LNCAP (cell line): Measurements from ENCODE around the gene OR2B2.

Experiments used
- TF ChIP-seq, protein P1 (sequence below): fragments of 450-650 bp; IDR thresholded peaks from 2 replicates; pipeline ENCODE4 v1.5.1; 2017; ENCODE audit warnings: mild to moderate bottlenecking

Gene OR2B2

GRCh38 chr6:27866357-27867050, 45.7 kb downstream of the OR2B2 start:
- TF ChIP-seq, protein P1, sequence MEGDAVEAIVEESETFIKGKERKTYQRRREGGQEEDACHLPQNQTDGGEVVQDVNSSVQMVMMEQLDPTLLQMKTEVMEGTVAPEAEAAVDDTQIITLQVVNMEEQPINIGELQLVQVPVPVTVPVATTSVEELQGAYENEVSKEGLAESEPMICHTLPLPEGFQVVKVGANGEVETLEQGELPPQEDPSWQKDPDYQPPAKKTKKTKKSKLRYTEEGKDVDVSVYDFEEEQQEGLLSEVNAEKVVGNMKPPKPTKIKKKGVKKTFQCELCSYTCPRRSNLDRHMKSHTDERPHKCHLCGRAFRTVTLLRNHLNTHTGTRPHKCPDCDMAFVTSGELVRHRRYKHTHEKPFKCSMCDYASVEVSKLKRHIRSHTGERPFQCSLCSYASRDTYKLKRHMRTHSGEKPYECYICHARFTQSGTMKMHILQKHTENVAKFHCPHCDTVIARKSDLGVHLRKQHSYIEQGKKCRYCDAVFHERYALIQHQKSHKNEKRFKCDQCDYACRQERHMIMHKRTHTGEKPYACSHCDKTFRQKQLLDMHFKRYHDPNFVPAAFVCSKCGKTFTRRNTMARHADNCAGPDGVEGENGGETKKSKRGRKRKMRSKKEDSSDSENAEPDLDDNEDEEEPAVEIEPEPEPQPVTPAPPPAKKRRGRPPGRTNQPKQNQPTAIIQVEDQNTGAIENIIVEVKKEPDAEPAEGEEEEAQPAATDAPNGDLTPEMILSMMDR: no peak

GRCh38 chr6:27865850-27866356, 46.3 kb downstream of the OR2B2 start:
- TF ChIP-seq, protein P1: no peak

DNA sequence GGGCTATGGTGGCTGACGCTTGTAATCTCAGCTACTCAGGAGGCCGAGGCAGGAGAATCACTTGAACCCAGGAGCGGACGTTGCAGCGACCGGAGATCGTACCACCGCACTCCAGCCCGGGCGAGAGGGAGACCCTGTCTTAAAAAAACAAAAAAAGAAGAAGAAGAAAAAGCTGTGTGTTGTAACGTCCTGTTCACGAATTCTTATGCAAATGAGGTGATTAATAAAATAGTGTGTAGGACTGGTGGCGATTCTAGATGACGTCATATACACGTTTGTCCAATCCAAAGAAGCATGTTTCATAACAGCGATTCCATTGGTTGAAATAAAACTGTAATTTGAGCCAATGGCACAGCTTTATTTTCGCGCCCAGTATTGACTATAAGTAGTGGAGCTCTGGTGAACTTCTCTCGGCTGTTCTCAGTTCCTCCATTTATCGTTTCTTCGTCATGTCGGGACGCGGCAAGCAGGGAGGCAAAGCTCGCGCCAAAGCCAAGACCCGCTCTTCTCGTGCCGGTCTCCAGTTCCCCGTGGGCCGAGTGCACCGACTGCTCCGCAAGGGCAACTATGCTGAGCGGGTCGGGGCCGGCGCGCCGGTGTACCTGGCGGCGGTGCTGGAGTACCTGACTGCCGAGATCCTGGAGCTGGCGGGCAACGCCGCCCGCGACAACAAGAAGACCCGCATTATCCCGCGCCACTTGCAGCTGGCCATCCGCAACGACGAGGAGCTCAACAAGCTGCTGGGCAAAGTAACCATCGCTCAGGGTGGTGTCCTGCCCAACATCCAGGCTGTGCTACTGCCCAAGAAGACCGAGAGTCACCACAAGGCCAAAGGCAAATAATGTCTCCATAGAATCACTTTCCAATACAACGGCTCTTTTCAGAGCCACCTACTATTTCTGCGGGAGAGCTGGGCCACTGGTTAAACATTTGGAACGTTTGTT, 47.0 kb downstream of the OR2B2 start:
- TF ChIP-seq, protein P1: no peak

- TF ChIP-seq, protein P1: no peak
Measured at GRCh38 chr6:27863962-27864905, 48.0 kb downstream of the OR2B2 start.

DNA sequence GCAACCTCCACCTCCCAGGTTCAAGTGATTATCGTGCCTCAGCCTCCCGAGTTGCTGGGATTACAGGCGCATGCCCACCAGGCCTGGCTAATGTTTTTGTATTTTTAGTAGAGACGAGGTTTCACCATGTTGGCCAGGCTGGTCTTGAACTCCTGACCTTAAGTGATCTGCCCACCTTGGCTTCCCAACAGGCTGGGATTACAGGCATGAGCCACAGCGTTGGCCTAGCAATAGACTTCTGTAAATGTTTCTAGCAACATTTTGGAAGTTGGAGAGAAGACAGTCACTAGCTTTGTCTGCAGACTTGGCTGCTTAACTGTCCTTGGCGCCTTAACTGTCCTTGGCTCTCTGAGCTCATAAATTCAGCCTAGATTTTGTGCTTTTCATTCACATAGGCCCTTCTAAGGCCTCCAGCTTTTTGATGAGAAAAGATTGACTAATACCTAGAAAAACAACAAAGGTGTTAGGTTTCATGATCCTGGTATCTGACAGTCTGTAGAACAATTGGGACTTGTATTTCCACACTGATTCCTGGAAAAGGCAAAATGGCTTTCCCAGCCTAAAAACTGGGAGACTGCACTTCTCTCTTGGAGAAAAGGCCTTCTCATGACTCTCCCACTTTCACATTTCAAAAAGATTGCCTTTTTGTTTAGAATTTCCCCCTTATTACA, 49.7 kb downstream of the OR2B2 start:
- TF ChIP-seq, protein P1: no peak

DNA sequence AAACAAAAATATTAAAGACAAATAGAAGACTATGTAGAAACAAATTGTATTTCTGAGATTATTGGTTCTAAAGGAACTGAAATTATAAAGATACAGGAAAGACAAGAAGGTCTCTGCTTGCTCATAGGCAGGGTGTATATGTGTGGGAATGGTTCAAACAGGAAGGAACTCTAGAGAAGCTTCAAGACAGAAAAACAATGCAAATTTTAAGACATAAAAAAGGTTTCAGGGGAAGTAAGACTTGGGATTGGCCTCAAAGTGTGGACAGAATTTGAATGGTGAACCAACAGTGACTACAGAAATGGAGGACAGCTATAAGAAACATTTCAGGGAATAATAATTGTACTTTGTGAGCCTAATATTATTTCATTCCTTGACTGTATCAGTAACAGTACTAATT, 50.3 kb downstream of the OR2B2 start:
- TF ChIP-seq, protein P1: no peak
